Keratinocyte (primary cell): Measurements from ENCODE around the gene BCAS3. TPM values are rescaled to one million over a fixed set of nuclear protein-coding genes. Genes with fewer than 3 reads are reported as not detected.

ENCODE experiments used
- DNase-seq: peaks from one replicate; pipeline ENCODE4 v3.0.0-alpha.2; 2011; ENCODE audit warnings: low read depth, missing footprints, low spot score
- FAIRE-seq: peaks from 2 replicates; lab custom pipeline; 2011; peaks lifted over from hg19 to GRCh38; lab: Jason Lieb, UNC
- H2AFZ ChIP-seq: 2 replicates; pipeline ENCODE4 v1.6.0; 2012; ENCODE audit warnings: low read length, control low read depth, inconsistent platforms; ENCODE audit not compliant: control insufficient read depth
- H3K27ac ChIP-seq: 2 replicates; pipeline ENCODE4 v1.5.1; 2011; ENCODE audit warnings: low read length; ENCODE audit not compliant: control insufficient read depth, insufficient read depth
- H3K27me3 ChIP-seq: 3 replicates; pipeline ENCODE4 v1.6.0; 2011; ENCODE audit warnings: low read length; ENCODE audit not compliant: control insufficient read depth, insufficient read depth; ENCODE audit errors: extremely low read depth
- H3K36me3 ChIP-seq, 2 experiments: 2 replicates in 1 of 2; 3 replicates in 1 of 2; pipeline ENCODE4 v1.5.1; 2011; ENCODE audit warnings: low read length in 2 of 2, mild to moderate bottlenecking in 1 of 2; ENCODE audit not compliant: control insufficient read depth in 2 of 2, insufficient read depth in 2 of 2; ENCODE audit errors: extremely low read depth in 1 of 2
- H3K4me1 ChIP-seq: 3 replicates; pipeline ENCODE4 v1.5.1; 2011; ENCODE audit warnings: low read length; ENCODE audit not compliant: control insufficient read depth, insufficient read depth; ENCODE audit errors: extremely low read depth
- H3K4me2 ChIP-seq: 3 replicates; pipeline ENCODE4 v1.6.0; 2011; ENCODE audit warnings: low read depth, low read length; ENCODE audit not compliant: control insufficient read depth, insufficient read depth; ENCODE audit errors: extremely low read depth
- H3K4me3 ChIP-seq, 3 experiments: fragments of 200-600 bp in 1 of 3; sonication (generic) in 1 of 3; 2 replicates in 2 of 3; 3 replicates in 1 of 3; pipeline ENCODE4 v1.5.1; 2011 to 2016; ENCODE audit warnings: low read length in 3 of 3, mild to moderate bottlenecking in 3 of 3, control low read depth in 2 of 3, inconsistent platforms in 1 of 3, low read depth in 1 of 3, mixed read lengths in 1 of 3, mixed run types in 1 of 3, moderate library complexity in 1 of 3; ENCODE audit not compliant: control insufficient read depth in 2 of 3, insufficient read depth in 2 of 3; ENCODE audit errors: extremely low read depth in 1 of 3
- H3K79me2 ChIP-seq: 2 replicates; pipeline ENCODE4 v1.6.0; 2012; ENCODE audit warnings: low read length; ENCODE audit not compliant: control insufficient read depth, insufficient read depth
- H3K9ac ChIP-seq: 3 replicates; pipeline ENCODE4 v1.6.0; 2011; ENCODE audit warnings: low read length; ENCODE audit not compliant: control insufficient read depth, insufficient read depth; ENCODE audit errors: extremely low read depth
- H3K9me1 ChIP-seq: 3 replicates; pipeline ENCODE4 v1.6.0; 2011; ENCODE audit warnings: low read length; ENCODE audit not compliant: control insufficient read depth, insufficient read depth; ENCODE audit errors: extremely low read depth
- H3K9me3 ChIP-seq: 2 replicates; pipeline ENCODE4 v1.5.1; 2012; ENCODE audit warnings: low read depth, low read length; ENCODE audit not compliant: control insufficient read depth
- H4K20me1 ChIP-seq: 3 replicates; pipeline ENCODE4 v1.6.0; 2011; ENCODE audit warnings: low read length; ENCODE audit not compliant: control insufficient read depth, insufficient read depth; ENCODE audit errors: extremely low read depth
- EZH2 ChIP-seq: IDR thresholded peaks from one replicate; pipeline ENCODE4 v1.6.1; 2012; ENCODE audit warnings: inconsistent platforms, mild to moderate bottlenecking, low read length, moderate library complexity
- dilution Hi-C: fragments of 300-500 bp; cut with MboI; formaldehyde crosslinking; loops from one replicate; pipeline ENCODE4 v1.7.0; 2020; ENCODE audit warnings: low sequenced_read_pairs; ENCODE audit not compliant: extremely low pct_ligation_motif_present
- polyA plus RNA-seq, 5 experiments: library from polyadenylated mRNA; depleted of rRNA in 3 of 5; stranded (reverse) in 3 of 5; stranded (forward) in 1 of 5; unstranded in 1 of 5; fragments of >200 nt; gene quantifications; 1 replicate in 1 of 5; 2 replicates in 3 of 5; 3 replicates in 1 of 5; pipeline versions ENCODE4 v1.2.1 to v1.2.3, GENCODE V29; 2011 to 2012; ENCODE audit warnings: missing spikeins in 2 of 5, low read depth in 1 of 5, low replicate concordance in 1 of 5
- TF ChIP-seq, protein P1 (sequence below), 3 experiments: IDR thresholded peaks in 1 of 3; conservative IDR thresholded peaks in 1 of 3; optimal IDR thresholded peaks in 1 of 3; 2 replicates in 2 of 3; 3 replicates in 1 of 3; pipeline versions ENCODE3 to v1.5.1; 2011; ENCODE audit warnings: low read length in 3 of 3, mild to moderate bottlenecking in 3 of 3, moderate library complexity in 2 of 3, control low read depth in 1 of 3, inconsistent platforms in 1 of 3; ENCODE audit not compliant: insufficient read depth in 2 of 3; ENCODE audit errors: extremely low read depth in 1 of 3

The BCAS3 gene
- polyA plus RNA-seq, 1 donor (not counting 4 experiments of a cell fraction or from before 2014, with no cell fraction given) = 11.8 TPM

DNA sequence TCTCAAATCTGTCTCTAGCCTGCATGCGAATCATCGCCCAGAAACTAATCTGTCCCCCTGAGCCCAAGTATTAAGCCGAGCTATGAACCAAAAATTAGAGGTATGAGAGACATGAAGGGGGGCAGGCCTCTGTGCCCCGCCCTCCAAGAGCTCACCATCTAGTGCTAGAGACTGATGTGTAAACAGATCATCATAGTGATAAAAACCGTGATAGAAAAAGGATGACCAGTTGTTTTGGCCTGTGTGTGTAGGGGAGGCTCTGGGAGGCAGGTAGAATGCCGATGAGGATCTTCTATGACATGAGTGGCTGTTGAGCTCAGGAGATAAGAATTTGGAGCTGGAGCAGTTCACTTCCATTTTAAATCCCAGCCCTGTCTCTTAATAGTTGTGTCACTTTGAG lies 632.9 kb downstream of the BCAS3 start:
- dilution Hi-C loops = no loop called here
- H3K4me2 ChIP-seq = no peak overlapping the region
- no peak for TF ChIP-seq EZH2
- TF ChIP-seq, protein P1, sequence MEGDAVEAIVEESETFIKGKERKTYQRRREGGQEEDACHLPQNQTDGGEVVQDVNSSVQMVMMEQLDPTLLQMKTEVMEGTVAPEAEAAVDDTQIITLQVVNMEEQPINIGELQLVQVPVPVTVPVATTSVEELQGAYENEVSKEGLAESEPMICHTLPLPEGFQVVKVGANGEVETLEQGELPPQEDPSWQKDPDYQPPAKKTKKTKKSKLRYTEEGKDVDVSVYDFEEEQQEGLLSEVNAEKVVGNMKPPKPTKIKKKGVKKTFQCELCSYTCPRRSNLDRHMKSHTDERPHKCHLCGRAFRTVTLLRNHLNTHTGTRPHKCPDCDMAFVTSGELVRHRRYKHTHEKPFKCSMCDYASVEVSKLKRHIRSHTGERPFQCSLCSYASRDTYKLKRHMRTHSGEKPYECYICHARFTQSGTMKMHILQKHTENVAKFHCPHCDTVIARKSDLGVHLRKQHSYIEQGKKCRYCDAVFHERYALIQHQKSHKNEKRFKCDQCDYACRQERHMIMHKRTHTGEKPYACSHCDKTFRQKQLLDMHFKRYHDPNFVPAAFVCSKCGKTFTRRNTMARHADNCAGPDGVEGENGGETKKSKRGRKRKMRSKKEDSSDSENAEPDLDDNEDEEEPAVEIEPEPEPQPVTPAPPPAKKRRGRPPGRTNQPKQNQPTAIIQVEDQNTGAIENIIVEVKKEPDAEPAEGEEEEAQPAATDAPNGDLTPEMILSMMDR (optimal IDR thresholded peaks at IDR 0.05 in 1 of 3, IDR thresholded peaks at IDR 0.05 in 1 of 3, conservative IDR thresholded peaks at IDR 0.05 in 1 of 3; ENCODE audit: extremely low read depth in 1 of 3, insufficient read depth in 2 of 3, low read length in 3 of 3) = no peak
- H3K4me3 ChIP-seq = no peak overlapping the region
- H2AFZ ChIP-seq = no peak overlapping the region
- FAIRE-seq = no peak
- H3K79me2 ChIP-seq = no peaks in the 10 kb centered on the region
- no peak for DNase-seq
- no peaks in the 10 kb centered on the region for H4K20me1 ChIP-seq
- H3K27me3 ChIP-seq = no peaks in the 10 kb centered on the region
- no peaks in the 10 kb centered on the region for H3K9me1 ChIP-seq
- H3K4me1 ChIP-seq = peaks cover 12% of the 10 kb centered on the region
- no peaks in the 10 kb centered on the region for H3K36me3 ChIP-seq
- H3K27ac ChIP-seq = no peak overlapping the region
- no peaks in the 10 kb centered on the region for H3K9me3 ChIP-seq
- no peak overlapping the region for H3K9ac ChIP-seq

DNA sequence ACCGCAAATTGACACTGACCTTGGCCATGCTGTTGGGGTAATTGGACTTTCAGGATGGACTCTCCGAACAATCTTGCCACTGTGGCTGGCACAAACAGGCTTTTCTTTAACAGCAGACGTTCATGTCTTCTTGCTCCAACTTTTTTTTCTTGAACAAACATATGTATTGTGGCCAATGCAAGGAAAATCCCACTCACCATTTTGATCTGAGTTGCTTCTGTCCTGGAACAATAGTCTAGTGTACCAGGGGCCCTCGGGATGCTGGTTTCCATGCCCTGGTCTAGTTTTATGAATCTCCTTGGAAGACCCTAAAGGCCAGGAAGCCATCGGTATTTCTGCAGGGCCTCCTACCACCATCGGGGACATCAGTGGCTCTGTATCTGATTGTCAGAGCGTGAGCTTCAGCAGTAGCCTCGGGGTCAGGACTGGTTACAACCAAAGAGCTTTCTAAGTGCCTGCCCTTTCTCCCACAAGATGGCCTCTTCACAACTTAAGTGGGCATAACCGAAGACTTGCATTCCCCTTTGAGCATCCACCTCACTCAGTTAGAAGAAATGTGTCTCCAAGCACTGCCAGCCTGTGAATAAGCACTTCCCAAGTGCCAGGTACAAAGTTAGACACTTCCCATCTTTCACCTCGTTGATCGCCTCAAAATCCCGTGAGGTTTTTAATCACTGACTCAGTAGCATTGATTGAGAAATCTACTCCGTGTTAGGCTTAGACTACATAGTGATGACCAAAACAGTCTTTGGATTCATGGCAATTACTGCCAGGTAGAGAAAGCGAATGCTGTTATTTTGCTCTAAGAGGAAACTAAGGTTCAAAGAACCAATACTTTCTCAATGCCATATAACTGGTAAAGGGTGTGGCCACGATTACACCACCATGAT lies 635.0 kb downstream of the BCAS3 start:
- TF ChIP-seq, protein P1 (optimal IDR thresholded peaks at IDR 0.05 in 1 of 3, IDR thresholded peaks at IDR 0.05 in 1 of 3, conservative IDR thresholded peaks at IDR 0.05 in 1 of 3; ENCODE audit: extremely low read depth in 1 of 3, insufficient read depth in 2 of 3, low read length in 3 of 3) = no peak
- no peak for TF ChIP-seq EZH2
- FAIRE-seq (no peak), DNase-seq (no peak)
- Histone ChIP-seq H3K4me2 (no peak overlapping the region), H3K4me1 (peaks cover 12% of the 10 kb centered on the region), H3K27me3 (peaks cover 5% of the 10 kb centered on the region), H4K20me1 (no peaks in the 10 kb centered on the region), H2AFZ (no peak overlapping the region), H3K9me3 (no peaks in the 10 kb centered on the region), H3K36me3 (no peaks in the 10 kb centered on the region), H3K79me2 (no peaks in the 10 kb centered on the region), H3K9ac (no peak overlapping the region), H3K4me3 (no peak overlapping the region), H3K27ac (no peak overlapping the region), H3K9me1 (no peaks in the 10 kb centered on the region)
- dilution Hi-C loops = no loop called here
